HG03060 (cell line): Measurements from ENCODE around the gene CTSZ.
"Not testable (repeated sequence)": the region's sequence is repeated elsewhere in the genome, so short reads cannot be mapped to it uniquely, and the experiment has no call there.

Source experiments
- ATAC-seq: cut with Tn5 transposase; IDR thresholded peaks from one replicate; pipeline ENCODE4 v1.9.1; 2021; ENCODE audit warnings: low read depth, moderate number of reproducible peaks; ENCODE audit not compliant: unreplicated experiment

CTSZ gene

DNA sequence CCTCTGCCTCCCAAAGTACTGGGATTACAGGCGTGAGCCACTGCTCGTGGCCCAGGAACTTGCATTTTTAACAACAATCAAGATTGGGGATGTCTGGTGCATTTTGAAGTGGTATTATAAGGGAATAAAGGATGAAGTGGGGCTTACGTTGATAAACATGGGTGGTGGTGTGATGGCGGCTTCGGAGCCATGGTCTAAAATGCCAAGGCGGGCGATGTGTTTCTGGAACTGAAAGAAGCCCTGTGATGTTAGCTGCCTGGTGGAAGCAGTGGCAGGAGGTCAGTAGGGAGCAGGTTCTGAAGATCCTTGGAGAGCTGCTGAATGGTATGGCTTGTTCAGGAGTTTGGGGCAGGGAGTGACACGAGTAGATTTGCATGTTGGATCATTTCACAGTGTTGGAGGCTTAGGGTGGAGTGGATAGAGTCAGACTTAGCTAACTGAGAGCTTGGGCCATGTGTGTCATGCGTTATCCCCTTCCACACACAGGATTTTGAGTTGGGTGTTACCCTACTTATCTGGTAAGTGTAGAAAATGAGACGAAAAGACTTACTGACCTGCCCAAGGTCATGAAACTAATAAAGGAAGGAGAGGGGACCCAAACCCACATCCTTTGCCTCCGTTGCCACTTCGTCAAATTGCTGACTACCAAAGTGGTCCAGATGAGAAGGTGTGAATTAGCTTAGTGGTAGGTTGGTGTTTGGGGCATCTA, 24.5 kb downstream of the CTSZ start:
- ATAC-seq = no peak

DNA sequence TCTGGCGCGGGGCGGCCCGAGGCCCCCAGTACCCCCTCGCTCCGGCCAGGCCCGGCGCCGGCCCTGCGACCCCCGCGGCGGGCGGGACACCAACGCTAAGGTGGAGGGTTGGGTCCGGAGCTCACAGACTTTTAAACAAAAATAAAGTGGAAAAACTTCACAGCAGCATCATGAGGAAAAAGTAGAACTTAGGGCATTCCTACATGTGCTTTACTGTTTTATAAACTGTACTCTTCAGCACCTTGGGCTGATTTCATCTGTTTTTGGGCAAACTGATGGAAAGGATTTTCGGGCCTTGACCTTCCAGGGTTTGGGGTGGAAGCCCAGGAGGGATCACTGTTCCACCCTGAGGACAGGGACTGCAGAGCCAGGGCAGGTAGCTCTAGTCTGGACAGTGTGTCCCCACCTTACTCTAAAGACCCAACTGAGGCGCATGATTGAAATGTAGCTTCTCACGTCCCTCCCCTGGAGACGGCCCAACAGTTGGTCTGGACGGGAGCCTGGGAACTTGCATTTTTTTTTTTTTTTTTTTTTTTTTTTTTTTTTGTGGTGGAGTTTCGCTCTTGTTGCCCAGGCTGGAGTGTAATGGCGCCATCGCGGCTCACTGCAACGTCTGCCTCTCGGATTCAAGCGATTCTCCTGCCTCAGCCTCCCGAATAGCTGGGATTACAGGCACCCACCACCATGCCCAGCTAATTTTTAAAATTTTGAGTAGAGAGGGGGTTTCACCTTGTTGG, 25.3 kb downstream of the CTSZ start:
- no peak for ATAC-seq

- ATAC-seq = no peak
Measured at GRCh38 chr20:58980711-58981627, 26.1 kb downstream of the CTSZ start, which contains the start of gene NELFCD. Gene NELFCD, plus strand, starts transcription at chr20:58981256. Its CDS starts 54 bp downstream, at chr20:58981310.

DNA sequence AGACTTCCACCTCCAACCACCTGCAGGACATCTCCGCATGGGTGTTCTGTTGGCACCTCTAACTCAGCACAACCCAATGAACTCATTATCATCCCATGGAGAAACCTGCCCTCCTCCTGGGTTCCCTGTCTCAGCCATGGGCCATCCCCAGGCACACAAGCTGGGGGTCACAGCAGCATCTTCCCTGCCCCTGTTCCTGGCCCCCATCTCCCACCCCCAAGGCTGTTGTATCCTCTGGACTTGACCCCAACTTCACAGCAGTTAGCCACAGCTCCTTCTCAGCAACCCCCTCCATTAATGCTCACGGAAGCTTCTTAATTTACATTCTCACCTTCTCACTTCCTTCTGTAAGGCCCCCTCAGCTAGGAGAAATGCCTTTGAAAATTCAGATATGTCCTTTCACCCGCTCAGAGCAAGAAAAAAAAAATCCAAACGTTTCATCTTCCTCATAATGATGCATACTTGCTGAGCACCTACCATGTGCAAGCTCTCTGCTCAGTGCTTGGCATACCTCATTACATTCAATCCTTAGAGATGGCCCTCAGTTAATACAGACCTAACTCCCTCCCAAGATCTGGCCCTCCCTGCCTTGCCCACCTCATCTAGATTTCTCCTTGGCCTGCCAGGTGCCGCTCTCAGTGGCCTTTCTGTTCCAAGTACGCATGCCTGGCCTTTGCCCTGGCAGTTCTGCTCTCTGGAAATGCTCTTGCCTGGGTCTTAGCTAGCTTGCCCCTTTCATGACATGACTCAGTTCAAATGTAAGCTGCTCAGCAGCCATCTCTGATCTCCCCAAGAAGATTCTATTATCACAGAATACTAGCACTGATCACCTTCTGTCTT, 28.5 kb downstream of the CTSZ start:
- ATAC-seq = no peak

GRCh38 chr20:58976061-58976730, 30.9 kb downstream of the CTSZ start:
- ATAC-seq = peak; percentile 52

DNA sequence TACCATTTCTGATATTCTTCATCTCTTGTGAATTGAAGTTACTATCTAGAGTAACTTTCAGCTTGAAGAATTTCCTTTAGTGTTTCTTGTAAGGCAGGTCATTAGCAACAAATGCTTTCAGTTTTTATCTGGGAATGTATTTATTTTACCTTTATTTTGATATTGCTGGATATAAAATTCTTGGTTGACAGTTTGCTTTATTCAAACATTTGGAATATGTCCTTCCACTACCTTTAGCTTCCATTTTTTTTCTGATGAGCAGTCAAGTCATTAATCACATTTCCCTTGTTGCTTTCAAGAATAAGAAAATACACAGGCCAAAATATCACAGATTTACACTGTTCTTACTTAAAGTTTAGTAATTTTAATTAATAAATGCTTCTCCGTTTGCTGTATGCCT, 31.7 kb downstream of the CTSZ start:
- no peak for ATAC-seq

DNA sequence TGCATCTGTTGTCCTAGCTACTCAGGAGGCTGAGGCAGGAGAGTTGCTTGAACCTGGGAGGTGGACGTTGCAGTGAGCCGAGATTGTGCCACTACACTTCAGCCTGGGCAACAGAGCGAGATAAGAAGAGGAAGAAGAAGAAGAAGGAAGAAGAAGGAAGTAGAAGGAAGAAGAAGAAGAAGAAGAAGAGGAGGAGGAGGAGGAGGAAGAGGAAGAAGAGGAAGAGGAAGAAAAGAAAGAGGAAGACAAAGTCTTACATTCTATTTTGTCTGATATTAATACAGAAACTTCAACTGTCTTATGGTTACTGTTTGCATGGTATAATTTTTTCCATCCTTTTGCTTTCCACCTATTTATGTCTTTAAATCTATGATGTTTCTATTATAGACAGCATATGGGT, 33.2 kb downstream of the CTSZ start:
- ATAC-seq = no peak

DNA sequence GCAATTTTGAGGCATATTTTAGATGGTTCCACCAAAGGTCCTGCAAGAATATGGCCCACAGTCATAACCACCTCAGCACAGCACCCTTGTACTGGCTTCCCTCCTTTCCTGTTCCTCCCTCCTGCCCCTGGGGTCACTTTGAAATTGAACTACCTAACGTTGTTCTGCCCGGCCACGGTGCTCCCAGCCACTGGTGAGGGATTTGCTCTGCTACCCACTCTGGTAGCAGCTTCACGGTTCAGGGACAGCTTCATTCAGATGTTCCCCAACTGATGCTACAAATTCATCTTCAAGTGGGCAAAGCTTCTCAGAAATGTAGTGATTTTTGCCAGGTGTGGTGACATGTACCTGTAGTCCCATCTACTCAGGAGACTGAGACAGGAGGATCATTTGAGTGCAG, 33.9 kb downstream of the CTSZ start:
- ATAC-seq = no peak

GRCh38 chr20:58971429-58971828, 35.6 kb downstream of the CTSZ start:
- no peak for ATAC-seq

DNA sequence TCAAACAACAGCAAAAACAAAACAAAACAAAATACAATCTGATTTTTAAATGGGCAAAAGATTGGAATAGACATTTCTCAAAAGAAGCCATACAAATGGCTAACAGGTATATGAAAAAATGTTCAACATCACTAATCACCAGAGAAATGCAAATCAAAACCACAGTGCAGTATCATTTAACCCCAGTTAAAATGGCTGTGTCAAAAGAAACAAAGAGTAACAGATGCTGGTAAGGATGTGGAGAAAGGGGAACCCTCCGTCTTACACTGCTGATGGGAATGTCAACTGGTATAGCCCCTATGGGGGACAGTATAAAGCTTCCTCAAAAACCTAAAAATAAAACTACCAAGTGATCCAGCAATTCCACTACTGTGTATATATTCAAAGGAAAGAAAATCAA, 36.9 kb downstream of the CTSZ start:
- ATAC-seq = no peak

- ATAC-seq = no peak
Measured at GRCh38 chr20:58969439-58969838, 37.6 kb downstream of the CTSZ start.

DNA sequence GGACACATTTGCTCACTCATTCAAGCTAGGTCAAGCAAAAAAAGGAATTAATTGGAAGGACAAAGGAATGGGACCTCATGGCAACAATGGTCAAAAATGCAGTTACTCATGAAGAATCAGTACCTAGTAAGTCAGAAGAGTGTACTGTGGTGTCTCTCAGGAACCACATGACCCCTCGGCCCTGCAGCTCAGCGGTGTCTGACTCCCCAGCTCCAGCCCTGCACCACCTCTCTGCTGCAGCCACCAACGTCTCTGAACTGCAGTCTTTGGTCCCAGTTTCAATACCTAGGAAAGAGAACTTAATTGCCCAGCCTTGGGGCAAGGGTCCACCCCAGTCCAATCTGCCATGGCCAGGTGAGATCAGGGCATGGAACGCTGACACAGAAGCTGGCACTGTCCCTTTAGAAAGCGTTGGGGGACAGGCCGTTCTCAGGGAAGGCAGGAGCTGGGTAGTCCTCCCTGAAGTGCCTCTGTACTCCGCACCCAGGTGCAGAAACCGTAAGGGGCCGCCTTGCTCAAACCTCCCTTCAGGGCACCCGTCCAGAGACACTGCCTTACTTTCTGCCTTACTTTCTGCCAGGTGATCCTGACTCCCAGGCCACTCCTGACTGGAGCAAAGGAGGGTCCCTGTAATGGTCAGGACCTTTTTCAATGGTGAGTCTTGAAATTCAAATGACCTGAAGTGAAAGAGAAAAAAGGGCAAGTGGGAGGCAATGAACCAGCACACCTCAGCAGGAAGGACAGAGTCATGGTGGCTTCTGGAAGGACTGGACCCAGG, 39.2 kb downstream of the CTSZ start:
- no peak for ATAC-seq

GRCh38 chr20:58965270-58966064, 41.6 kb downstream of the CTSZ start:
- ATAC-seq = no peak

- ATAC-seq = not testable (repeated sequence)
Measured at GRCh38 chr20:58963922-58964321, 43.1 kb downstream of the CTSZ start.

DNA sequence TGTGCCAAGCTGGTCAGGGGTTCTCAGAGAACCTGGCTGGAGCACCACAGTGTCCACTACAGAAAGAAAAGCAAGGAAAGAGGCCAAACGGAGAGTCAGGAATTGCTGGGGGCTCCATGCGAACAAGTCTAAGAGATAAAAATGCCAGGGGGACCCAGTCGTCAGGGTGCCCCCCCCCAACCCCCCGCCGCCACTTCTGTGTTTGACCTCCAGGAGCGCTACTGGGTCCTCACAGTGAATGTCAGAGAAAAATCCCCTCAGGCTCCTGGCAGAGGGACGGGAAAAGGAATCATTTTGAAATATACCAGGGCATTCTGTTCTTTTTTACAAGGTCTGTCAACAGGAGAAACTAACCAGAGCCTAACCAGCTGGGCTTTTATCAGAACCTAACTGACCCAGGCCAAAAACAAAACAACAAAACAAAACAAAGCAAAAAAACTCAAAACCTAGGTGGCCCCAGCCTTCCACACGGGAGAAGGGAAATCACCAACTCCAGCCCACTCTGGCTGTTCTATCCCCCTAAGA, 43.9 kb downstream of the CTSZ start:
- no peak for ATAC-seq

DNA sequence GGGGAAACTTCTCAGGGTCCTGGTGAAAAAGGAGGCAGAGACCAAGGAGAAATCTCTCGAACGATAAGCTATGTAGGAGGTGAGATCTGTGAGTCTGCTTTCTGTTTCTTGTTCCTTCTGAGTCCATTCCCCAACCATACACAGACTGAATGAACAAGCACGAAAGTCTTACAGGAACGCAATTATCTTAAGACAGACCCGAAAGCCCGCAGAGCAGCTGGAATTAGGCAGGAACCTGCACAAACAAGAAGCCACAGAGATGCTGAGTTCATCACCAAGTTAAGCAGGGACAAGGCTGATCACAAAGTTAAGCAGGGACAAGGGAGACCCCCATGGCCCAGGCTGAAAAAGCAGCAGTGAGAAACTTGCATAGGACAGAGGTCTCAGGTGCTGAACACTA, 47.4 kb downstream of the CTSZ start:
- ATAC-seq = no peak

- ATAC-seq = no peak
Measured at GRCh38 chr20:58956078-58956477, 51.0 kb downstream of the CTSZ start.

DNA sequence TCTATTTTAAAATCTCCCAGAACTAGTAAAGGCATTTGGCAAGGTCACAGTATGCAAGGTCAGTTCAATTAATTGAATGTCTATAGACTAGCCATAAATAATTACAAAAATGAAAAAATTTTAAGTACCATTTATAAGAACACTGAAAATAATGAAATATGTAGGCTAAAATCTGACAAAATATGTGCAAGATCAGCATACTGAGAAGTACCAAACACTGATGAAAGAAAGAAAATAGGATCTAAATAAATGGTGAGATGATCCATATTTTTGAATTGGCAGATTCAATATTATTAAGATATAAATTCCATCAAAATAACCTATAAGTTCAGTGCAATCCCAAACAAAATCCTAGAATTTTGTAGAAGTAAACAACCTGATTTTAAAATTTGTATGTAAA, 54.0 kb downstream of the CTSZ start:
- ATAC-seq = no peak
